SK-N-DZ (cell line): Measurements from ENCODE around the gene TRIM65.

Experiments
- DNase-seq: peaks from one replicate; pipeline ENCODE4 v3.0.0-alpha.2; 2015; ENCODE audit warnings: low spot score

TRIM65 gene

DNA sequence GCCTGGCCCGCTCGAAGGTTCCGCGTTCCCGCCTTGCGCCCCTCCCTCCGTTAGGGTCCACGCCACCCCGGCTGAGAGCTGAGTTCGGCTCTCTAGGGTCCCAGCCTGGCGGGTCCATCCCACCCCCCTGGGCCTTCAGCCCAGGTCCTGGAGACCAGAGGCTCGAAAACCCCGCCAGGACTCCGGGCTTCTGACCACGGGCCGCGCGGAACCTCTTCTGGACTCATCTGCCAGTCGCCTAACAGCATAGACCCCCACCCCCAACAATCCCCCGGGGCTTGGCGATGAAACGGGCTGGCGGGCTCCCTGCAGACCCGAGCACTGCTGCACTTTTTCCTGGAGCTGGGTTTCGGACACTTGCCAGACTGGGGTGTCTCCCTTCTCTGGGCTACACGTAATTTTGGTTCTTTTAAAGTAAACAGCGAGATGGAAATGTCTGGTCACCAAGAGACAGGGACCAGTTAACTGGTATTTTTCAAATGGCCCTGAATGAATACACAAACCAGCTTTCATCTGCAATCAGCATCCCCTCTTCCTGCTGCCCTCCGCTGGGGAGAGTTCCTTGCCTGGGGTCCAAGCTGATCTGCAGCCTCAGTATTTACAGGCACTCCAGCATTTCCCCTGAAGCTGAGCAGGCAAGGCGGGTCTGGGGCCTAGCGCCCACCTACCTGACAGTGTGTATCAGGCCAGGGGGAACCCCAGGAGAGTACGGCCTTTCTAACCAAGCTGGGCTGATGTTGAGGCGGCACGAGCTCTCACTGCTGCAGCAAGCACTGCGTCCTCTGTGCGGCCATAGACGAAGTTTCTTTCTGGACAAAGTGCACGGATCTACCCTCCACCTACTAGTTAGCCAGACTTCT lies 639 bp upstream of the TRIM65 start:
- DNase-seq: no peak

- peak; percentile 59 for DNase-seq
Measured at GRCh38 chr17:75895370-75896155, 1.2 kb downstream of the TRIM65 start.

DNA sequence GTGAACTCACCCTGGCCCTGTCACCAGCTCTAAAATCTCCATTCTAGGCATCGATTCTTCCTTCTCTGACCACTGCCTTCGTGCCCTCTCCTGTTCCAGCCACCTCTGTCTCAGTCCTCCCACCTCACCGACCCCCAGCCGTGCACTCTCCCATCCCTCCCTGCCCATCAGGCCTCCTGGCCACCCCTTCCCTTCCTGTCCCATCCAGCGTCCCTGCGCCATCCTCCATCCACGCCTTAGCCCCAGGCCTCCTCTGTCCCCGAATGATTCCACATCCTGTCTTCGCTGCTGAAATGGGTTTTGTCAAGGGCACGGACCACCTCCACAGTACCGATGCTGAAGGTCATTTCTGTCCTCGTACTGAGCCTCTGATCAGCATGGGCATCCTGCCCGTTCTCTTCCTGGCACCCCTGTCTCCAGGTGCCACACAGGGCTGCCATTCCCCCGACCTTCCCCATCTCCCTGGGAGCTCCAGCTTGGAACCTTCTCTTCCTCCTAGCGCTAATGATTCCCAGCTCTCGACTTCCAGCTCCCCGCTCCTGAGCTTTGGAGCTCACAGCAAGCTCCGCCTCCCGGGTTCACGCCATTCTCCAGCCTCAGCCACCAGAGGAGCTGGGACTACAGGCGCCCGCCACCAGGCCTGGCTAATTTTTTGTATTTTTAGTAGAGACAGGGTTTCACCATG lies 2.6 kb downstream of the TRIM65 start:
- DNase-seq: no peak

GRCh38 chr17:75893305-75894048 lies 3.3 kb downstream of the TRIM65 start:
- no peak for DNase-seq

DNA sequence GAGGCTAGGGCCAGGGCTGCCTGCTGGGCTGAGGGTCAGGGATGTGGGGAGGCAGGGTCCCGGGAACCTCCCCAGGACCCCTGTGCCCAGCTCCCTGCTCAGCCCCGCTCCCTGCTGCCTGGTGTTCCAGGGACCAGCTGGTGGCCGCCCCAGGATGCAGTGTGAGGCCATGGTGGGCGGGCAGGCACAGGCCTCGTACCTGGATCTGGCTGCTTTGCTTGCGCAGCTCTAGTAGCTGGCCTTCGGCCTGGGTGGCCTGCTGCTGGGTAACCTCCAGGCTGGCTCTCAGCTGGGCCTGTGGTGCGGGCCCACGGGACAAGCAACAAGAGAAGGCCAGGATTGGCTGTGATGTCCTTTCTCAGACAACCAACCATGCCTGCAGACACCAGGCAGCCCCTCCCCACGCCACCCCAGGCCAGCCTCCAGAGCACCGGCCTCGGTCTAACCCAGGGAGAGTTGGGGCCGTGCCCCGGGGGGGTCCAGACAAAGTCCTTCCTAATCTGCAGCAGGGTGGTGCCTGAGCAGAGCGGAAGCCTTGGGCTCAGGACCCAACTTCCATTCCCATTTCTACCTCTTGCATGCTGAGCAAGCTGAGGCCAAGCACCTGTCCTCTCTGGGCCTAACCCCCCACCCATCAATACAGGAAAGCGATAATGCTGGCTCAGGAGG lies 4.1 kb downstream of the TRIM65 start:
- no peak for DNase-seq

DNA sequence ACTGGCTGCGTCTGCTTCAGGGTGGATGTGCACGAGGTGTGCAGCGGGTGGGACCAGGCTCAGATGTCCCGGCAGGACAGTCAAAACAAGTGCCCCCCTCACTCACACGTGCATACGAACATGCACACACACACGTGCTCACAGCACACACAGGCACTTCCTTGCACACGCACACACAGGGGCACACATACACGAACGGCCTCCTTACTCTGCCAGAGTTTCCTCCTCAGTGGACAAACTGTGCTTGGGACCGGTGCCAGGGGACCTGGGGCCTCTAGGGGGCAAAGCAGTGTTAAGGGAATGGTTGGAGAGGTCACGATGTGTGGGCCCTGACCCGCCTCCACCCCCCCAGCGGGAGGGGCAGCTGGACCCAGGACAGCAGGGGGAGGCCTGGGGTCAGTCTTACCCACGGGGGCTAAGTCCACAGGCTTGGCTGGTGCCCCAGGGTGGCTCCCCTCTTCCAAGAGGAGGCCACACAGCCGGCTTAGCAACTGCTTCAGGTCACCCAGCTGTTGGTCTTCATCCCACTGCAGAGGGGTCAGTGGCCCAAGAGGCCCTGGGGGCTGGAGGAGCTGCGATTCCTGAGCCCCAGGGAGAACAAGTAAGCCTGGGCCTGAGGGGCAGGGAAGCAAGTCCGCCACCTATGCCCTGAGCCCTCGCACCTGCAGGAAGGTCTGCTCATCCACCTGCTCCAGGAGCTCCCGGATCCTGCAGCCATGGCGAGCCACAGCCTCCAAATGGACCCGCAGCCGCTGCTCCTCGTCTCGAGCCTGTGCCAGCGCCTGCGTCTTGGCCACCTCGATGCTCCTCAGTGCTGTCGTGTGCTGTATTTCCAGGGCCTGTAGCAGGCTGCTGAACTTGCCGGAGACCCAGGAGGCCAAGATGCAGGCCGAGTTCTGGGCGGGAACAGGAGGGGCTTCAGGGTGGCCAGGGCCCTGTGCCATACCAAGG lies 4.9 kb downstream of the TRIM65 start:
- DNase-seq: no peak

GRCh38 chr17:75891022-75891604 lies 5.6 kb downstream of the TRIM65 start:
- no peak for DNase-seq

- no peak for DNase-seq
Measured at GRCh38 chr17:75889454-75889853, 7.3 kb downstream of the TRIM65 start.

DNA sequence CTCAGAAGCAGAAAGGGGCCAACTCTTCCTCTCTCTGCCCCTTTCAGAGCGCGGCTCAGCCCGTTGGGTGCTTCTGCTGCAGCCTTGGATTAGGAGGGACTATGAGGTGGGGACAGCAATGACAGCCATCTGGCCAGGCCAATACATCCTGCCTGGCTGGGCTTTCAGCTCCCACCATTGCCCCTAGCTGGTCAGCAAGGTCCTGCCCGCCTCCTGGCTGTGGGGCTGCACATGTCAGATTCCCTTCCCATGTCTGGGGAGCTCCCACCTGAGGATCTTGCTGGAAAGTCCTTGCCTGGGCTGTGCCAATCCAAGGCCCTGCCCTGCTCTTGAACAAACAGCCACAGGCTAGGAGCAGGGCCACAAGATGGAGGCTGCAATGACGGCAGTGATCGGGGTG lies 8.3 kb downstream of the TRIM65 start:
- DNase-seq: no peak

DNA sequence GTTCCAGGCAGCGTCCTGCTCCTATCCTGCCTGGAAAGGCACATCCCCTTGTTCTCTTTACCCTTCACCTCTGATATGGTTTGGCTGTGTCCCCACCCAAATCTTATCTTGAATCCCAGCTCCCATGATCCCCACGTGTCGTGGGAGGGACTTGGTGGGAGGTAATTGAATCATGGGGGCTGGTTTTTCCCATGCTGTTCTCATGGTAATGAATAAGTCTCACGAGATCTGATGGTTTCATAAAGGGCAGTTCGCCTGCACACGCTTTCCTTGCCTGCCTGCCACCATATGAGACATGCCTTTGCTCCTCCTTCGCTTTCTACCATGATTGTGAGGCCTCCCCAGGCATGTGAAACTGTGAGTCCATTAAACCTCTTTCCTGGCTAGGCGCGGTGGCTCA lies 10.9 kb downstream of the TRIM65 start:
- peak; percentile 64 for DNase-seq

GRCh38 chr17:75885431-75885830 lies 11.3 kb downstream of the TRIM65 start:
- DNase-seq: no peak

GRCh38 chr17:75881678-75882454 lies 14.9 kb downstream of the TRIM65 start:
- DNase-seq: no peak

- no peak for DNase-seq
Measured at GRCh38 chr17:75880266-75880665, 16.5 kb downstream of the TRIM65 start.

DNA sequence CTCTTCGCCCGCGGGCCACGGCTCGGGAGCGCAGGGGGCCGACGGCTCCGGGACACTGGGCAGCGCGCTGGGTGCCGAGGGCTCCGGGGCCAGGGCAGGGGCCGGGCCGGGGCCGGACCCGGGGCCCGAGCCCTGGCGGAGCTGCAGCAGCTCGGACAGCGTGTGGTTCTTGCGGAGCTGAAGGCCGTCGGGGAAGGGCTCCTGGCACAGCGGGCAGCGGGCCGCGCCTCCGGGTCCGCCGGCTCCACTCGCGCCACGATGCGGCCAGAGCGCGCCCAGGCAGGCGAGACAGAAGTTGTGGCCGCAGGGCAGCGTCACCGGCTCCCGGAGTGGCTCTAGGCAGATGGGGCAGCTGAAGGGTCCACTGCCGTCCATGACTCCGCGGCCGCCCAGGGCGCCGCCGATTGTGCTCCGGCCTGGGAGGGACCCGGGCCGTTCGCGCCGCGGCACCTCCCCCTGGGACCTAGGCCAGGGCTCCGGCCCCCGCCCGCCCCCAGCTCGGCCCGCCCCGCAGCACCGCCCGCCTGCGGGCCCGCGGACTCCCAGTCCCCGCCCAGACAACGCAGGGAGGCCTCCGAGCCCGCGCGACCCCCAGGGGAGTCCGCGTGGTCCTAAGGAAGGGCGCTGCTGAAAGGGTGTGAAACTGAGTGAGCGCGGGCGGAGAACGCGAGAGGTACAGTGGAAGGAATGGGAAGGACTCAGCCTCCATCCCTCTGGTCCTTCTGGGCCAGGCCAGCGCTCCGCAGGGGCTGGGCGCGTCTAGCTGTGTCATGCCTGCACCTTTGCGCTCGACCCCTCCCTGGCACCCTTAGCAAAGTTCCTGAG lies 18.4 kb downstream of the TRIM65 start, which contains the start of gene TRIM47:
Gene TRIM47, minus strand, starts transcription at position 408 of the 825 bp plus-strand sequence. Its CDS starts 33 bp downstream, at position 375.
- peak; percentile 86 for DNase-seq

- DNase-seq: peak; percentile 80
Measured at GRCh38 chr17:75877752-75878173, 19.0 kb downstream of the TRIM65 start.

DNA sequence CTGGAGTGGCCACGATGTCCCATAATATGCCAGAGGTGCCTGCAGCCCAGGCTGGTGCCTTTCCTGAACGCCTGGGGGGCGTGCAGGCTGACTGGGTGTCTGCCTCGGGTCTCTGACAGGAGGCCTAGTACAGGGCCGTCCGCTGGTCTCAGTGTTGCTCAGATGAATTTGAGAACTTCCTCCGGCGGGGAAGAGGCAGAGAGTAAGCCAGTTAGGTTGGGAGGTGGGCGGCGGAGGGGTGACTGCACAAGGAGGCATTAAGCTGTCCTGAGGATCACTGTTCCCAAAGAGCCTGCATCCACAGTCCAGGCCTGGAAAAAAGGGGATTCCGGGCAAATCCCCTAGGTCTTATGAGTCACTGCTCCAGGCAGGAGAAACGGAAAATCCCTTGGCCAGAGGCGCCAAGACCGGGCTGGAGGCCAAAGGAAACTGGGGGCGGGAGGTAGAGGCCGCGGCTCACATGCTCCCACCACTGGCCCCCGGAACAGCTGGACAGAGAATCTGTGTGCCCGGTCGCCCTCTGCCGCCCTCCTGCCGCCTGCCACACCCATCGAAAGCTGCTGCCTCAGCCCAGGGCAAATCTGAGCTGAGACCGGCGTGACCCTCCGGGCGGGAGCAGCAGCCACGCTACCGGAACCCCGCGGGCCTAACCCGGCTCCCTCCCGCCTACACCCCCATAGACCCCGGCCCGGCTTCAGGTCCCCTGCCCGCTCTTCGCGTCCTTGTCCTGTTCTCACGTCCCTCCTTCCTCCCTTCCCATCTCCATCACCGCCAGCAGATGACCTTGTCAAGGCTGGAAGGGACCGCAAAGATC lies 19.6 kb downstream of the TRIM65 start:
- DNase-seq: peak; percentile 57
